Immature natural killer cell (primary cell): ENCODE data around the gene UGT2B11. TPM values are rescaled to one million over a fixed set of nuclear protein-coding genes. Genes with fewer than 3 reads are reported as not detected.
"Not testable (repeated sequence)": the region's sequence is repeated elsewhere in the genome, so short reads cannot be mapped to it uniquely, and the experiment has no call there.

ENCODE experiments used
- DNase-seq, 3 donors: peaks; one replicate each; pipeline ENCODE4 v3.0.0; 2022; ENCODE audit warnings: mixed read lengths in 1 of 3
- H3K27ac Mint-ChIP-seq, 6 donors: one replicate each; pipeline ENCODE4 v1.8.0; 2020; ENCODE audit warnings: mixed read lengths in 6 of 6, mild to moderate bottlenecking in 5 of 6, inconsistent platforms in 4 of 6, moderate library complexity in 3 of 6
- H3K27me3 Mint-ChIP-seq, 3 donors: one replicate each; pipeline ENCODE4 v1.8.0; 2020 to 2021; ENCODE audit warnings: low read depth in 3 of 3, mild to moderate bottlenecking in 3 of 3, mixed read lengths in 3 of 3, moderate library complexity in 3 of 3, inconsistent platforms in 1 of 3
- H3K36me3 Mint-ChIP-seq, 3 donors: one replicate each; pipeline ENCODE4 v1.8.0; 2020; ENCODE audit warnings: mixed read lengths in 3 of 3, inconsistent platforms in 2 of 3, mild to moderate bottlenecking in 2 of 3
- H3K4me1 Mint-ChIP-seq, 2 donors: one replicate each; pipeline ENCODE4 v1.8.0; 2020; ENCODE audit warnings: inconsistent platforms in 2 of 2, mild to moderate bottlenecking in 2 of 2, mixed read lengths in 2 of 2, moderate library complexity in 1 of 2
- H3K4me3 Mint-ChIP-seq, 5 donors: one replicate each; pipeline ENCODE4 v1.8.0; 2020; ENCODE audit warnings: mild to moderate bottlenecking in 5 of 5, mixed read lengths in 5 of 5, inconsistent platforms in 3 of 5, moderate library complexity in 3 of 5
- H3K9me3 Mint-ChIP-seq, 6 donors: one replicate each; pipeline ENCODE4 v1.8.0; 2020; ENCODE audit warnings: mild to moderate bottlenecking in 6 of 6, mixed read lengths in 6 of 6, inconsistent platforms in 4 of 6, moderate library complexity in 3 of 6
- polyA plus RNA-seq, 3 donors: library from polyadenylated mRNA; unstranded; fragments of 300-500 nt; fragmentation: Illumina TruSeq; gene quantifications; one replicate each; pipeline ENCODE4 v1.2.3, GENCODE V29; 2021

Gene UGT2B11
- not detected for polyA plus RNA-seq

DNA sequence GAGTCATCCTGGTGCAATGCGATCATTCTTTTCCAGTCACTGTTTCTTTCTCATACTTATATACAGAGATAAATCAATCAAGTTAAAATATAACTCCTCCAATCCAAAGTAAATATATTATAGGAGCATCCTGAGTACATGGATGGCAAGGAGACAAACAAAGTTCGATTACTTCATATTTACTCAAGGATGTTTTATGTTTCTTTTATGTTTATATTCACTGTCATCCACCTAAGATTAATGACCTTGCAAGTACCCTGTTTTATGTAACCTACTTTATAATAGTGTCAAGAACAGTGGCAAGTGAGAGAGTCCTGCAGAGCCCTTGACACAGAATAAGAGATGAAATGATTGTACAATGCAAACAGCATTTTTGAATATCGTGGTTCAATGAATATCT lies at the start of gene UGT2B11:
TSS of gene UGT2B11 (minus strand) at position 33 of the 400 bp plus-strand sequence. CDS start at position 7, 26 bp downstream.
- no peak for DNase-seq
- Mint-ChIP-seq H3K27ac (no peak within 1 kb of the TSS), H3K4me1 (no peaks in the 10 kb centered on the region), H3K36me3 (no peaks in the 10 kb centered on the region), H3K4me3 (no peak within 1 kb of the TSS), H3K27me3 (no peaks in the 10 kb centered on the region), H3K9me3 (peaks cover 0 to 6% (median 4%) of the 10 kb centered on the region in 6 donors)

DNA sequence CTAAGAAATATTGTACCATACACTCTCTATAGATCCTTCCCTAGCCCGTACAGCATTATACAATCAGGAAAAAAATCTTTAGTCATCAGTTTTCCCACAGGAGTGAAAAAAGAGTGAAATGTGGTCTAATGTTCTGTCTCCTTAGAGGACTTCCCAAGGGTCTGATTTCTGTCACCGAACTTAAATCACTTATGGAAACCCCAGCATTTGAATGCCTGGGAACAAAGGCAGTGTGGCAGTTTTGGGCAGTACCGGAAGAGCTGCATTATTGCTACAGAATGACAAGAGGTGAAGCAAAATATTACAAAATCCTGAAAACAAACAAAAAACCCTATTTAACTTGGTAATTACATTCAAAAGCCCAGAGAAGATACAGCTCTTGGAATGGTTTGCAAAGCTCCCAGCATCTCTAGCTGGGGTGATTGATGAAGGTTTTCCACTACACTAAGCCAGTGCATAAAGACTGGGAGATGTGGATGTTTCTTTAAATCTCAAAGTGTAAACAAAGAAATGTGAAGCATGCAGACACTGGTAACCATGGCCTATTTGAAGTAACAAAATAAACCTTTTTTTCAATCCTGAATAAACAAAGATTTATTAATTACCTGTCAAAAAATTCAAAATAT lies 38.7 kb upstream of the UGT2B11 start:
- H3K27ac Mint-ChIP-seq, DNase-seq, H3K36me3 Mint-ChIP-seq, H3K27me3 Mint-ChIP-seq, H3K4me3 Mint-ChIP-seq, H3K4me1 Mint-ChIP-seq: not testable (repeated sequence)
- peaks cover 2 to 20% (median 10%) of the 10 kb centered on the region in 6 donors for H3K9me3 Mint-ChIP-seq

DNA sequence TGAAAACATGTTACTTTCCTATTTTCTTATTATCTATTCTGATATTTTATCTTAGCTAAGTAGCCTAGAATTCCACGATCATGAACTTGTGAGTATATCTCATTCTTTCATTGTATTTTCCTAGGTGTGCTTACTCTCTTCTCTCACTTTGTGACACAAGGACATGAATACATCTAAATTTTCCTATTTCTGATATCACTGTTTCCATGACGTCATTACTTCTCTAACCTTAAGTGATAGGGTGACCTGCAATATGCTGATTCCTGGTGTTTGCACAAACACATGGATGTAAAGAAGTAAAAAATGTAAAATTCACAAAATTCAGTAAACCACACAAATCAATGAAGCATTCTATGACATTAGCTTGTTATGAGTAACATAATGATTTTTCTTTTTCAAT lies 36.3 kb upstream of the UGT2B11 start:
- not testable (repeated sequence) for H3K36me3 Mint-ChIP-seq, H3K4me3 Mint-ChIP-seq, DNase-seq, H3K4me1 Mint-ChIP-seq, H3K27ac Mint-ChIP-seq, H3K27me3 Mint-ChIP-seq
- peaks cover 2 to 33% (median 21%) of the 10 kb centered on the region in 6 donors for H3K9me3 Mint-ChIP-seq

DNA sequence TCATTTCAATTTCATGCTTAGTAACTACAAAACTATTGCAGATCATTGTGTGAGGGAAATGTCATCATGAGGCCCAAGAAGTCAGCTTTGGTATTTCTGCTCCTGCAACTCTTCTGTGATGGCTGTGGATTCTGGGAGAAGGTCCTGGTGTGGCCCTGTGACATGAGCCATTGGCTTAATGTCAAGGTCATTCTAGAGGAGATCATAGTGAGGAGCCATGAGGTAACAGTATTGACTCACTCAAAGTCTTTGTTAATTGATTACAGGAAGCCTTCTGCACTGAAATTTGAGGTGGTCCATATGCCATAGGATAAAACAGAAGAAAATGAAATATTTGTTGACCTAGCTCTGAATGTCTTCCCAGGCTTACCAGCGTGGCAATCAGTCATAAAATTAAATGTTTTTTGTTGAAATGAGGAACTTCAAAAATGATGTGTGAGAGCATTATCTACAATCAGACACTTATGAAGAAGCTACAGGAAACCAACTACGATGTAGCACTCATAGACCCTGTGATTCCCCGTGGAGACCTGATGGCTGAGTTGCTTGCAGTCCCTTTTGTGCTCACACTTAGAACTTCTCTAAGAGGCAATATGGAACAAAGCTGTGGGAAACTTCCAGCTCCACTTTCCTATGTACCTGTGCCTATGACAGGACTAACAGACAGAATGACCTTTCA lies 28.2 kb upstream of the UGT2B11 start:
- not testable (repeated sequence) for H3K4me3 Mint-ChIP-seq, H3K27me3 Mint-ChIP-seq, H3K4me1 Mint-ChIP-seq

DNA sequence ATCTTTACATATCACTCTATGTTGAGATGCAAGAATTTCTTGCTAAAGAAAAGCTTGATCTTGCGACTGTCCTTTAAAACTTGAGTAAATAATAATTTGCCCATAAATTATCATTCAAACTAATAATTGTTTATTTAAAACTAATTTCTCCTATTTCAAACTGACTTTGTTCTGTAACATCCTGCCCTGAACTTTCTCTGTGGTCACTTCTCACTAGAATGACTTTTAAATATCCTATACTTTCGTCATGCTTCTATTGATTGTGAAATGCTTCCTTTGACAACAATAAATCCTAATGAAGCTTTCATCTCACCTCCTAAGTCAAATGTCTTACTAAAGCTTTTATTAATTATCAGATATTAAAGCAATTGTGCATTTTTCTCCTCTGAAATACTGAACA lies 27.2 kb upstream of the UGT2B11 start:
- H3K27me3 Mint-ChIP-seq, H3K4me1 Mint-ChIP-seq, H3K27ac Mint-ChIP-seq, H3K36me3 Mint-ChIP-seq, DNase-seq, H3K4me3 Mint-ChIP-seq: not testable (repeated sequence)
- peaks cover 5 to 35% (median 12%) of the 10 kb centered on the region in 6 donors for H3K9me3 Mint-ChIP-seq

More for the DNA sequence above, 28.2 kb upstream of the UGT2B11 start:
- DNase-seq, H3K27ac Mint-ChIP-seq, H3K36me3 Mint-ChIP-seq: not testable (repeated sequence)
- peaks cover 5 to 39% (median 18%) of the 10 kb centered on the region in 6 donors for H3K9me3 Mint-ChIP-seq

DNA sequence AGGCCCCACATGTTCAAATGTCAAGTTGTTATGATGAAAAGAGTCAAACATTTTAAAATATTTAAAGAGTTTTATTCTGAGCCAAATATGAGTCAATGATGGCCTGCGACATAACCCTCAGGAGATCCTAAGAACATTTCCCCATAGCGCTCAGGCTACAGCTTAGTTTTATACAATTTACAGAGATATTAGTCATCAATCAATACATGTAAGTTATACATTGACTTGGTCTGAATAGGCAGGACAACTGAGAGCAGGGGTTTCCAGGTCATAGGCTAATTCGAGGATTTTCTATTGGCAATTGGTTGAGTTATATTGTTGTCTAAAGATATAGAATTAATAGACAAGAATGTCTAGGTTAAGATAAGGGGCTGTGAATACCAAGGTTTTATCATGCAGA lies 26.2 kb upstream of the UGT2B11 start:
- H3K4me3 Mint-ChIP-seq, H3K27me3 Mint-ChIP-seq, H3K36me3 Mint-ChIP-seq, H3K27ac Mint-ChIP-seq, H3K4me1 Mint-ChIP-seq, DNase-seq: not testable (repeated sequence)
- peaks cover 0 to 25% (median 8%) of the 10 kb centered on the region in 6 donors for H3K9me3 Mint-ChIP-seq

DNA sequence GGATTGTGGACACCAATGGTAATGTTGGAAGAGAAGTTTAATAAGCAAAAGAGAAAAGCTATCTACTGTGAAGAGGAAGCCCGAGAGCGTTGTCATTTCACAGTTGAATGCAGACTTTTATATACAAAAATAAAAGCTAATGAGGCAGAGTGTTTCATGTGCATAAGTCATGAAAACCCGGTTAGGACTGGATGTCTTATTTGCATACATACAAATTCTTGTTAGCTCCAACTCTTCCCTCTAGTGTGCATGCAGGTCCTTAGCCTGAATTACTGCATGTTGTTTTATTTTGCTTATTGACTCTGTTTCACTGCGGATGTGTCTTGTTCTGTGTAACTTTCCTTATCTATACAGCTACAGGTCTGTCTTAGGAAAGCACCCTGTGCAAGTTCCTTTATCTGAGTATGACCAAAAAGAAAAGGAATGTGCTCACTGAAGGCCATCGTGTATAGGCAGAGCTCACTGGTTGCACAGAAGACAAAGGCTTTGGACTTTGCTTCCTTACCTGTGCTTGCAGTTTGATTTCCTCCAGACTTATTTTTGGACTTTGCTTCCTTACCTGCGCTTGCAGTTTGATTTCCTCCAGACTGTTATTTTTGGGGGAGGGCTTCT lies 25.1 kb upstream of the UGT2B11 start:
- H3K4me1 Mint-ChIP-seq, result no peaks in the 10 kb centered on the region
- H3K27ac Mint-ChIP-seq, result no peak overlapping the region
- H3K9me3 Mint-ChIP-seq, result peaks cover 0 to 22% (median 8%) of the 10 kb centered on the region in 6 donors
- H3K27me3 Mint-ChIP-seq, result no peaks in the 10 kb centered on the region
- H3K4me3 Mint-ChIP-seq, result no peak overlapping the region
- H3K36me3 Mint-ChIP-seq, result no peaks in the 10 kb centered on the region
- DNase-seq, result no peak

DNA sequence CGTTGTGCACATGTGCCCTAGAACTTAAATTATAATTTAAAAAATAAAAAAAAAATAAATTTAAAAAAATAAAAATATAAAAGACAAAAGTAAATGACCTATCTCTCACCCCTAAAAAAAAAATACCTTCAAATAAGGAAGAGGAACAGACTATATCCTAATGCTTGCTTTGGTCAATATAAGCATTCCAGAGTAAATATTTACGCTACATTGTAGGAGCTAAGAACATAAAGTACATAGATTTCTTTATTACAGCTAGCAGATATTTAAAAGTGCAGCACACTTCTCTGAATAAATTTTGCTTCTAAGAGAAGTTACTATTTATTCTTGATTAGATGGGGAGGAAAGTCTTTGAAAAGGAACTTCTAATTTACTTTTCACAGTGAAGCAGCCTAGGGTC lies 24.5 kb upstream of the UGT2B11 start:
- H3K27ac Mint-ChIP-seq, result no peak overlapping the region
- no peak for DNase-seq
- no peaks in the 10 kb centered on the region for H3K36me3 Mint-ChIP-seq
- H3K4me1 Mint-ChIP-seq, result no peaks in the 10 kb centered on the region
- H3K4me3 Mint-ChIP-seq, result no peak overlapping the region
- peaks cover 1 to 28% (median 13%) of the 10 kb centered on the region in 6 donors for H3K9me3 Mint-ChIP-seq
- H3K27me3 Mint-ChIP-seq, result no peaks in the 10 kb centered on the region

DNA sequence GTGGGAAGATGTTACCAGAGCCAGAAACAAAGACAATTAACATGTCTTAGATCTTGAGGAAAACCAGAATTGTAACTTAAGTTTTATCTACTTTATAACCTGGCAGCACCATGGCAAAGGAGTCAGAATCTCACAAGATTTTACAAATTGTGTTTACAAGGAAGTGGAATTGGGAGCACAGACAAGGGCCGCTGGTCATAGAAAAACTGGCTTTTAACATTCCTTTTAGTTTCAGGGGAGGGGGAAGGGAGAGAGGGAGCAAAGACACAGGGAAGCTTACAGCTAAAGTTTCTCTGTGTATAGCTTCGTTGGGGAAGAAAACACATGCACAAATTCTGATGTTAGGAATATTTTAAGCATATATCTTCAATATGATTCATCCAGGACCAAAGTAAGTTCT lies 10.3 kb upstream of the UGT2B11 start:
- no peak overlapping the region for H3K4me3 Mint-ChIP-seq
- peaks cover 2 to 14% (median 4%) of the 10 kb centered on the region in 6 donors for H3K9me3 Mint-ChIP-seq
- H3K4me1 Mint-ChIP-seq, result no peaks in the 10 kb centered on the region
- H3K27me3 Mint-ChIP-seq, result peaks cover 0 to 5% (median 2%) of the 10 kb centered on the region in 3 donors
- H3K36me3 Mint-ChIP-seq, result no peaks in the 10 kb centered on the region
- no peak overlapping the region for H3K27ac Mint-ChIP-seq
- DNase-seq, result no peak

DNA sequence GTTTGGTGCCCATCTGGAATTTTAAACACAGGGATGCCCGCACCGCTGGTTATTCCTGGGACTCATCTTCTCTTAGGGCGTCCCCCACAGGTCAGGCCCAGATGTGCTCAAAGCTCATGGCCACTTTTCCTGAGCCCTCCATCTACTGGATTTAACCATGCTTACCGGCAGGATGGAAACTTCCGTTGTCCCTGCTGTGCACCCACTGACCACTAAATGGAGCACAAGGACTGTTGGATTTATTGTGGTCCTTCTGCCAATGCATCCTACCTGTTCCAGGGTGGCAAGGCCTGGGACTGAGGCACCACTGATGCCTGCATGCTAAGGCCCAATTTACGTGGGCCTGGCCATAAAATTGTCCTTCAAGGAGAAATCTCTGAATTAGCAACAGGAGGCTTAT lies 8.7 kb upstream of the UGT2B11 start:
- not testable (repeated sequence) for DNase-seq, H3K4me1 Mint-ChIP-seq

DNA sequence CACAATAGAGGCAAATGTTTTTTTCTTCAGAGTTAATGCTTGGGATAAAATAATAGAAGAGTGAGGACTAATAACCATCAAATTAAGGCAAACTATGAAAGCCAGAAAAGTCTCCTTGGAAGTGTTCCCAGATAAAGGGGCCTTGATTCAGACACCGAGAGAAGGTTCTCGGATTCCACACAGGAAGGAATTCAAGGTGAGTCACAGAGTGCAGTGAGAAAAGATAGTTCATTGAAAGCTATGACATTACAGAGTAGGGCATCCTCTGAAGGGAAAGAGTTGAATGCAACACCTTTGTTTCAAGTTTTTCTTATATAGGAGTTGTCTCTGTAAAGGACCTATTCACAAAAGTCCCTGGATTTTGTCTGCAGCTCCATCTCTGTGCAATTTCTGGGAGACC lies 3.9 kb upstream of the UGT2B11 start:
- not testable (repeated sequence) for DNase-seq, H3K27ac Mint-ChIP-seq, H3K36me3 Mint-ChIP-seq, H3K27me3 Mint-ChIP-seq, H3K4me3 Mint-ChIP-seq, H3K4me1 Mint-ChIP-seq
- peaks cover 0 to 11% (median 3%) of the 10 kb centered on the region in 6 donors for H3K9me3 Mint-ChIP-seq

More for the DNA sequence above, 8.7 kb upstream of the UGT2B11 start:
- not testable (repeated sequence) for H3K27me3 Mint-ChIP-seq, H3K36me3 Mint-ChIP-seq, H3K27ac Mint-ChIP-seq, H3K4me3 Mint-ChIP-seq
- peaks cover 2 to 14% (median 8%) of the 10 kb centered on the region in 6 donors for H3K9me3 Mint-ChIP-seq

DNA sequence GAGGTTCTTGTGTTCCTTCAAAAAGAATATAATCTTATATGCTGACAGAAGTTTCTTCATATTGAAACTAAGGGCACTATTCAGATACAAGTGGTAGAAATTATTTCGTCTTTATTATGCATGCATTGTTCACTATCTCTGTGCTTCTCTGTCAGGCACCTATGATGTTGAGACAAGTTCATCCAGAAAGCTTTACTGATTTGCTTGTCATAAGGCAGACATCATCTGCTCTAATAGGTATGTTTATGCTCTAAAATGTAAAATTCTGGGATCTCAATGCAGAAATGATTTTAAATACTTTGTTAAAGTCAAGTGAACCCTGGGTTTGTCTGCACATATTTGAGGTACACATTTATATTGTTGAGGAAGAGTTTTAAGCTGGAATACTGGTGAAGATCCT lies 3.6 kb downstream of the UGT2B11 start:
- DNase-seq, result no peak
- Mint-ChIP-seq H3K4me1 (no peaks in the 10 kb centered on the region), H3K4me3 (no peak overlapping the region), H3K27me3 (no peaks in the 10 kb centered on the region), H3K27ac (no peak overlapping the region), H3K9me3 (peaks cover 0 to 13% (median 5%) of the 10 kb centered on the region in 6 donors), H3K36me3 (no peaks in the 10 kb centered on the region)

DNA sequence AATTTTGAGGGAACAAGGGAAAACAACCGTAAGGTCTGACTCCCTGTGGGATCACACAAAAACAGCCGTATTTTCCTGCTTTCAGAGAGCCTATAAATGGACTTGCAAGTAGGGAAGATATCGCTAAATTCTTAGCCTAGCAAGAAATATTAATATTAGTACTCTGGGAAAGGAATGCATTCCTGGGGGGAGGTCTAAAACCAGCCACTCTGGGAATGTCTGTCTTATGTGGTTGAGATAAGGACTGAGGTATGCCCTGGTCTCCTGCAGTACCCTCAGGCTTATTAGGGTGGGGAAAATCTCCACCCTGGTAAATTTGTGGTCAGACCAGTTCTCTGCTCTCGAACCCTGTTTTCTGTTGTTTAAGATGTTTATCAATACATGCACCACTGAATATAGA lies 16.0 kb downstream of the UGT2B11 start:
- not testable (repeated sequence) for H3K4me3 Mint-ChIP-seq, H3K27me3 Mint-ChIP-seq, H3K36me3 Mint-ChIP-seq, DNase-seq, H3K27ac Mint-ChIP-seq, H3K4me1 Mint-ChIP-seq
- peaks cover 4 to 27% (median 15%) of the 10 kb centered on the region in 6 donors for H3K9me3 Mint-ChIP-seq

DNA sequence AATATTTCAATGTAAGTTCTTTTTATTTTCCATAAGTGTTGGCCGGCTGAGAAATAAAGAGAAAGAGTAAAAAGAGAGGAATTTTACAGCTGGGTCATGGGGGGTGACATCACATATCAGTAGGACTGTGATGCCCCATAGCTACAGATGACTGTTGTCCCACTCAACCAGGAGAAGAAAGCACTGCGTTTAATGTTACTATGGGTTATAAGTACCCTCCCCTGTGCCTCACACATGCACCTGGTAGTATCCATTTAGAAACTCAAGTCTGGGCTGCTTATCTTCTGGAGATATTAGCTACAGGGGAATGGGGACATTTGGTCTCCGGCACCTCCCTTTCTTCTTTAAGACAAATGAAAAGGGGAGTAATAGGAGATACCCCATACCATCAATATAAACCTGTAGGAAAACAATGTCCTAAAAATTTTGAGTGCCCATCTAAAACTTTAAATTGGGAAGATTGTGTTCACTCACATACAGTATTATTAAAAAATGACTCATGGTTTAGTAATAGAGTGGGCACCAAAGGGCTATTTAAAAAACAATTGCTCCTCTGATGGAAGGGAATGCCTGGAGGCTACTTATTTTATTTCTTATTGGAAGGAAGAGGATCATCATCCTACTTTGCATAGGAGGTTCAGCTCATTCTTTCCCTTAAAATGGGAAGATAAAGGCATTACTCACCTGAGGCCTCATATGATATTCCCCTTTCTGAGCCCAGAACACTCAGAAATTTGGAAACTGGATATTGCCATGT lies 18.2 kb downstream of the UGT2B11 start:
- Mint-ChIP-seq H3K9me3 (peaks cover 5 to 45% (median 21%) of the 10 kb centered on the region in 6 donors), H3K4me3 (no peak overlapping the region), H3K27ac (no peak overlapping the region), H3K4me1 (no peaks in the 10 kb centered on the region), H3K27me3 (no peaks in the 10 kb centered on the region), H3K36me3 (no peaks in the 10 kb centered on the region)
- DNase-seq, result no peak
